Suppressor macrophage (primary cell): Measurements from ENCODE around the gene KDM6B.
A peak's percentile ranks its signal among the peaks of the same experiment; 100 is the strongest.

ENCODE experiments used
- DNase-seq, 4 experiments: peaks; one replicate each; pipeline ENCODE4 v3.0.0-alpha.2; 2020 to 2022
- total RNA-seq, 17 experiments: gene quantifications; one replicate each; lab custom pipeline; 2026; ENCODE audit warnings: mixed read lengths in 6 of 17, inconsistent platforms in 3 of 17; lab: John Stamatoyannopoulos, UW

The KDM6B gene, protein sequence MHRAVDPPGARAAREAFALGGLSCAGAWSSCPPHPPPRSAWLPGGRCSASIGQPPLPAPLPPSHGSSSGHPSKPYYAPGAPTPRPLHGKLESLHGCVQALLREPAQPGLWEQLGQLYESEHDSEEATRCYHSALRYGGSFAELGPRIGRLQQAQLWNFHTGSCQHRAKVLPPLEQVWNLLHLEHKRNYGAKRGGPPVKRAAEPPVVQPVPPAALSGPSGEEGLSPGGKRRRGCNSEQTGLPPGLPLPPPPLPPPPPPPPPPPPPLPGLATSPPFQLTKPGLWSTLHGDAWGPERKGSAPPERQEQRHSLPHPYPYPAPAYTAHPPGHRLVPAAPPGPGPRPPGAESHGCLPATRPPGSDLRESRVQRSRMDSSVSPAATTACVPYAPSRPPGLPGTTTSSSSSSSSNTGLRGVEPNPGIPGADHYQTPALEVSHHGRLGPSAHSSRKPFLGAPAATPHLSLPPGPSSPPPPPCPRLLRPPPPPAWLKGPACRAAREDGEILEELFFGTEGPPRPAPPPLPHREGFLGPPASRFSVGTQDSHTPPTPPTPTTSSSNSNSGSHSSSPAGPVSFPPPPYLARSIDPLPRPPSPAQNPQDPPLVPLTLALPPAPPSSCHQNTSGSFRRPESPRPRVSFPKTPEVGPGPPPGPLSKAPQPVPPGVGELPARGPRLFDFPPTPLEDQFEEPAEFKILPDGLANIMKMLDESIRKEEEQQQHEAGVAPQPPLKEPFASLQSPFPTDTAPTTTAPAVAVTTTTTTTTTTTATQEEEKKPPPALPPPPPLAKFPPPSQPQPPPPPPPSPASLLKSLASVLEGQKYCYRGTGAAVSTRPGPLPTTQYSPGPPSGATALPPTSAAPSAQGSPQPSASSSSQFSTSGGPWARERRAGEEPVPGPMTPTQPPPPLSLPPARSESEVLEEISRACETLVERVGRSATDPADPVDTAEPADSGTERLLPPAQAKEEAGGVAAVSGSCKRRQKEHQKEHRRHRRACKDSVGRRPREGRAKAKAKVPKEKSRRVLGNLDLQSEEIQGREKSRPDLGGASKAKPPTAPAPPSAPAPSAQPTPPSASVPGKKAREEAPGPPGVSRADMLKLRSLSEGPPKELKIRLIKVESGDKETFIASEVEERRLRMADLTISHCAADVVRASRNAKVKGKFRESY (N-terminal part only)
- total RNA-seq: 5.2 to 148 (median 32.4) reads per million in 17 experiments

- peak; percentile 92 to 97 (median 96) for DNase-seq
Observed at GRCh38 chr17:7833795-7834541, at the start of gene KDM6B. Gene KDM6B (plus strand): TSS chr17:7834217. CDS start chr17:7845555, 11,338 bp downstream.

DNA sequence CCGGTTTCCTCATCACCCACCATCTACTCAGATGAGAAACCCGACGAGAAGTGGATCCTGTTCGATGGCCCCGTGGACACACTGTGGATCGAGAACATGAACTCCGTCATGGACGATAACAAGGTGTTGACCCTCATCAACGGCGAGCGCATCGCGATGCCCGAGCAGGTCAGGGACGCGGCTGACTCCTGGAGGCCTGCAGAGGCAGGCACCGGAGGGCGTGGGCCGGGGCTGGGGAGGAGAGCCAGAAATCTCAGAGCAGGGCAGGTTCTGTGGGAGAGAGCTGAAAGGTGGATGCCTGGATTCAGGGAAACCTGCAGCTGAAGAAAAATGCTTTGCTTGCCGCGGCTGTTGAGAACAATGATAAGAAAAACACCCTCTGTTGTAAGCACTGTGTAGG is 47.2 kb upstream of the KDM6B start:
- DNase-seq: no peak

DNA sequence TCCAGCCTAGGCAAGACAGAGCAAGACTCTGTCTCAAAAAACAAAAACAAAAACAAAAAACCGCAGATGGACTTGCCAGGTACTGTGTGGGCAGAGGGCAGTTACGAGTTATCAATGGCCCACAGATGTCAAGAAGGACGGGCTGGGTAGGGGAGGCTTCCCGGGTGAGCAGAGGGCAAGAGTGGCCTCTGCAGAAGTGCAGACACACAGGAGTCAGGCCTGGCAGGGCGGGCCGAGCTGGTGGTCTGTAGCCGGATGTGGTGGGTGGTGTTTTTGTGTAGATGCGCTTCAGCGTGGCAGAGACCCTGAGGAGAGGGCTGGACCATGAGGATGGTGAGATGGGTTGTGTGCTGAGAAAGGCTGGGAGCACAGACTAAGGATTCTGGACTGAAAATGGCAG is 44.9 kb upstream of the KDM6B start:
- no peak for DNase-seq

DNA sequence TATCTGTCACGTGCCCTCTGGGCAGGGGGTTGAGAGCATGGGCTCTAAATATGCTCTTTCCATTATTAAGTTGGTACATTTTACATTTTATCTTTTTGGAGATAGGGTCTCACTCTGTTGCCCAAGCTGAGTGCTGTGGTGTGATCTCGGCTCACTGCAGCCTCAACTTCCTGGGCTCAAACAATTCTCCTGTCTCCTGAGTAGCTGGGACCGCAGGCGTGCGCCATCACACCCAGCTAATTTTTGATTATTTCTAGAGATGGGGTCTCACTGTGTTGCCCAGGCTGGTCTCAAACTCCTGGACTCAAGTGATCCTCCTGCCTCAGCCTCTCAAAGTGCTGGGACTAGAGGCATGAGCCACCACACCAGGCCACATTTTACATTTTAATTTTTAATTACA is 43.9 kb upstream of the KDM6B start:
- no peak for DNase-seq

- DNase-seq: no peak
Observed at GRCh38 chr17:7792611-7793010, 41.4 kb upstream of the KDM6B start.

GRCh38 chr17:7794075-7794663 is 39.8 kb upstream of the KDM6B start:
- DNase-seq: peak in 2 of 4 experiments; percentile 10 to 12

DNA sequence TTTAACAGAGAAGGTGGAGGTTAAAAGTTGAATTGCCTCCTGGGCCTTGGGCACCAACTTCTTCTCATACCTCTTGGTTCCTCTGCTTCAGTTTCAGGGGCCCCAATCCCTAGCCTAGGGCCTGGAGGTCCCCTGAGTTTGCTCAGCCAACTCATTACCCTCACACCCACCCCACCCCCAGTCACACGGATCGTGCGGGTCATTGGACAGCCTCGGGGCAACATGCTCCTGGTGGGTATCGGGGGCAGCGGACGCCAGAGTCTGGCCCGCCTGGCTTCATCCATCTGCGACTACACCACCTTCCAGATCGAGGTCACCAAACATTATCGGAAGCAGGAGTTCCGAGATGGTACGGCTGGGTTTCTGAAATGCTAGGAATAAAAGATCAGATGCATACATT is 36.0 kb upstream of the KDM6B start:
- no peak for DNase-seq

DNA sequence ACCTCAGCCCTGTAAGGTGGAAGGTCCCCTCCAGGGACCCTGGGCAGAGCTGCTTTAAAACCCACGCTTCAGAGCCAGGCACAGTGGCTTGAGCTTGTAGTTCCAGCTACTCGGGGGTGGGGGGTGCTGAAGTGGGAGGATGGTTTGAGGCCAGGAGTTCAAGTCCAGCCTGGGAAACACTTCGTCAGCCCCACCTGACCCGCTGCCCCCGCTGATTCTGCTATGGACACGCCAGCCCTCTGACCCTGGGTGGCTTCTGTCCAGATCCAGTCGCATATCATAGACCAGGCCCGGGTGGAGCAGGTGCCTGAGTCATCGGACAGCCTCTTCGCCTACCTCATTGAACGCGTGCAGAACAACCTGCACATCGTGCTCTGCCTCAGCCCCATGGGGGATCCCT is 35.2 kb upstream of the KDM6B start:
- no peak for DNase-seq

- DNase-seq: no peak
Observed at GRCh38 chr17:7803981-7804380, 30.0 kb upstream of the KDM6B start.

- peak; percentile 45 to 71 (median 62) for DNase-seq
Observed at GRCh38 chr17:7806587-7806986, 27.4 kb upstream of the KDM6B start.

- DNase-seq: no peak
Observed at GRCh38 chr17:7807206-7807605, 26.8 kb upstream of the KDM6B start.

GRCh38 chr17:7809086-7809790 is 24.8 kb upstream of the KDM6B start:
- DNase-seq: no peak

DNA sequence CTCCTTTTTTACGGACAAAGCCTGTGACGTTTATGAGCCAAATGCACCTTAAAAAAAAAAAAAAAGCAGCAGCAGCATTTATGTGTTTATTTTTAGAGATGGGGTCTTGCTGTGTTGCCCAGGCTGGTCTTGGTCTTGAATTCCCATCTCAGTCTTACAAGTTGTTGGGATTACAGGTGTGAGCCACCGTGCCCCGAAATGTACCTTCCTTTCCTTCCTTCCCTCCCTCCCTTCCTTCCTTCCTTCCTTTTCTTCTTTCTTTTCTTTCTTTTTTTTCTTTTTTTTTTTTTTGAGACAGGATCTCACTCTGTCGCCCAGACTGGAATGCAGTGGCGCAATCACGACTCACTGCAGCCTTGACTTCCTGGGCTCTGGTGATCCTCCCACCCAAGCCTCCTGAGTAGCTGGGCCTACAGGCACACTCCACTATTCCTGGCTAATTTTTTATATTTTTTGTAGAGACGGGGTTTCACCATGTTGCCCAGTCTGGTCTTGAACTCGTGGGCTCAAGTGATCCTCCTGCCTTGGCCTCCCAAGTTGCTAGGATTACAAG is 24.1 kb upstream of the KDM6B start:
- peak in 3 of 4 experiments; percentile 25 to 45 (median 27) for DNase-seq

- peak; percentile 10 to 55 (median 40) for DNase-seq
Observed at GRCh38 chr17:7811251-7811650, 22.8 kb upstream of the KDM6B start.

DNA sequence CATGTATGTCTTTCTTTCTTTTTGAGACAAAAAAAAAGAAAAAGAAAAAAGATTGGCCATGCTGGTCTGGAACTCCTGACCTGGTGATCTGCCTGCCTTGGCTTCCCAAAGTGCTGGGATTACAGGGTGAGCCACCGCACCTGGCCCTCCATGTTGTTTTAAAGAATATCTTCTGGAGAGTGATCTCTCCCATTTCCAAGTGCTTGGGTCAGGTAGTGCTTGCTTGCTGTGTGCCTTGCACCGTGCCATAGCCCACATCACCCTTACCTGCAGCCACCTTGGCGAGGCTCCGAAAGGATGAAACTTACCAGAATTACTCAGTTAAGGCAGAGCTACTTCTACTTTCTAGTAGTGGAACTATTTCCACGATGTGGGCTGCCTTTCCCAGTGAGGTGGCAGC is 19.0 kb upstream of the KDM6B start:
- DNase-seq: no peak

DNA sequence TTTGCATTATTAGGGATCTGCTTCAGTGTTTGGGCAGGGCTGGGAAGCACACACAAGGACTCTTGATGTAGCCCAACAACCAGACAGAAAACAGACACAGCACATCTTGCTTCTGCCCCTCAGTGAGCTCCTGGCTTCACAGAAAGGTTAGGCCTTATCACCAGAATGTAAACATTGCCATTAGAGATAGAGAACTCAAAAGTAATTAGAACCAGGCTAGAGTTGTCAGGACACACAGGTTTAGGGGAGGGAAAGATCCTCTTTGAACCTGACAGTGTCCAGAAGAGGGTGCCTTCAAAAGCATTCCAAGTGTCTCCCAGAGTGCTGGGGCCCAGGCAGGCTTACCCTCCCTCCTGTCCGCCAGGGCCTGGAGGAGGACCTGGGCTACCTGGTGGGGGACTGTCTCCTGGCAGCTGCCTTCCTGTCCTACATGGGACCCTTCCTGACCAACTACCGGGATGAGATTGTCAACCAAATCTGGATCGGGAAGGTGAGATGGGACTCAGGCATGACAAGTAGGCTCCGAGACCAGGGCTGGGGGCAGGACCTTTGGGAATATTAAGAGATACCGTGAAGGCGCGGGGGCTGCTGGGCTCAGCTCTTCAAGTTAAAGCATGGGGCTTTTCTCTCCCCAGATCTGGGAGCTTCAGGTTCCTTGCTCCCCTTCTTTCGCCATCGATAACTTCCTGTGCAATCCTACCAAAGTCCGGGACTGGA is 16.9 kb upstream of the KDM6B start:
- DNase-seq: no peak

DNA sequence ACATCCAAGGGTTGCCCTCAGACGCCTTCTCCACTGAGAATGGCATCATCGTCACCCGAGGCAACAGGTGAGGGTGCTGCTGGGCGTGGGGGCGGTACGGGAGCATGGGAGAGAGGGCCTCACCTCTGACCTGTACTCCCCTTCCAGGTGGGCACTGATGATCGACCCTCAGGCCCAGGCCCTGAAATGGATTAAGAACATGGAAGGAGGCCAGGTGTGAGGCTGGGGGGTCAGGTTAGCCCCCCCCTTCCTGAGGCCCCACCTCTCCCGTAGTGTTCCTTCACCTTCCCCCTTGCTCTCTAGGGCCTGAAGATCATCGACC is 16.4 kb upstream of the KDM6B start:
- DNase-seq: no peak

- no peak for DNase-seq
Observed at GRCh38 chr17:7818026-7818425, 16.0 kb upstream of the KDM6B start.

- DNase-seq: no peak
Observed at GRCh38 chr17:7818746-7819645, 15.0 kb upstream of the KDM6B start.
